Measurements from ENCODE around the gene VAV2.

Gene VAV2

GRCh38 chr9:133980864-133981588, 11.1 kb downstream of the VAV2 start:
- DNase-seq (ENCODE audit: low spot score): no peak

DNA sequence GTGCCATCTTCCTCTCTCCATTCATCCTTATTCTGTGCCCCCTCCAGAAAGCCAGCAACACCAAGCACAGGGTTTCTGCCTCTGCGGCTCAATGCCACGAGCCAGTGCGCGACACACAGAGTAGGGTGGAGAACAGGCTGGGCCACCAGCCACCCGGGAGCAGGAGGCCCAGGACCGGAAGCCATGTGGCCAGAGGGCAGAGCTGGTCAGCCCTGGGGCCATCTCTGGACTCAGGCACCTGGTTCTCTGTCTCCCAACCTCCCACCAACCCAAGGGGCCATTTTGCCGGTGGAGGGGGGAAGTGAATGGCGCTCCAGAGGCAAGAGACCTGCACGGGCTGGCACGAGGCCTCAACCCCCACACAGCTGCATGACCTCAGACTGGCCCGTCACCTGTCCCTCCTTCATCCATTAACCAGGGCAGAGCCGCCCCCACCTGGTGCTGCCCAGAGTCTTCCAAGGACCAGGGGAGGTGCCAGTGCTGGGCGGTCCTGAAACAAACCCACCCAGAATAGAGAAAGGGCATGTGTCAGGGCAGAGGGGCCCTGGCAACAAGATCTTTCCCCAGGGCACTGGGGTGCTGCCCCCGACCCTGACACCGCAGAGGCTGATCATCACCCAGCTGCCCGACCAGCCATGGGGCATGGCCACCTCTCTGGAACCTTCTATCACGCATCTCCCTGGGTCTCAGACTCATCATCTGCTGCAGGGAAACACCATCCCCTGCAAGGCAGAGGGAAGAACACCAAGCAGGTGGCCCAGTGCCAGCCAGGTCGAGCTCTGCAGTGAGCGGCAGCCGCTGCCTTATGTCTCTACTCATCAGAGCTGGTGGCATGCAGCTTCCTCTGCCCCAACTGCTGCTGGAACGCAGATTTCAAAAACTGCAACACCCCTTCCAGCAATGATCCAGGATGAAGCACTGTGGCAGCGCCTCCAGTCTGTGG, 11.9 kb downstream of the VAV2 start:
- no peak for DNase-seq (ENCODE audit: low spot score)

- peak; percentile 79 for DNase-seq (ENCODE audit: low spot score)
These were observed 12.7 kb downstream of the VAV2 start for GRCh38 chr9:133979273-133979920.

DNA sequence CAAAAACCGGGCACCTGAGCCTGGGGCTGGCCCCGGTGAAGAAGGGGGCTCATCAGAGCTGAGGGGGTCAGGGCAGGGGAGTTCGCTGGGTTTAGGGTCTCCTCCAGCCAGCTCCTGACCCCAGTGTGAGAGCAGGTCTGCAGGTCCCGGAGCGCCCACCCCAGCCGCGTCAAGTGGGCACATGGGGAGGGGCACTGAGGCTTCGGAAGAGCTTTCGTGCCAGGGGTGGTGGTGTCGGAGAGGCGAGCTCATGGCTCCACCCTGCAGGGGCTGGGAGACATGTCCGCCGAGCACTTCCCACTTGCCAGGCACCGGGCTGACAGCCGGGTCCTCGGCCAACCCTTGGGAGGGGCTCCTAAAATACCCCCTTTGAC, 13.2 kb downstream of the VAV2 start:
- DNase-seq (ENCODE audit: low spot score): no peak

DNA sequence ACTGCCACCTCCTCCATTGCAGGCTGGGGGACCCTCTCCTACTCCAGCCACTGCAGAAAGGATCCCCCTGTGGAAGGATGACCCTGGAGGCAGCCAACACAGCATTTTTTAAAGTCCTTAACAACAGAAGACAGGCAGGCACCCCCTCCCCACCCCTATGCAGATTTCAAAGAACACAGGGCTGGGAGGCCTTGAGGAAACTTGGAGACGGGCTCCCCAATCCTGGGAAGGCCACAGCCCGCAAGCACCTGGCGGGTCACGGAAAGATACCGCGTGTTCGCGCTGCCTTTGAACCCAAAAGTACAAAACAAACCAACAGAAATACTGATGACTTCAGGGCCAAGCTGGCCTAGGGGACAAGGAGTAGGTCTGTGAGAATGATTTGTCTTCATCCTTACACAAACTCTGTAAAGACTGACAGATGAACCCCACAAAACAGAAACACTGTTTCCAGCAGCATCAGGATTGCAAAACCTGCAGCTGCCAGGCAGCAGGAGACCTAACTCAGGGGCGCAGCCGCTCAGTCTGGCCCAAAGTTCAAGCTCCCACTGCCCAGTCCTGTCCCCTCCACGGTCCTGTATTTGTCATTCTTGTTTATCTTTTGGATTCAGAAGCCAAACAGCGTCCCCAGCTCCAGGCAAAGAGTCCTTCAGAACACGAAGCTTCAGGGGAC, 13.8 kb downstream of the VAV2 start:
- DNase-seq (ENCODE audit: low spot score): no peak

GRCh38 chr9:133977421-133978201, 14.5 kb downstream of the VAV2 start:
- DNase-seq (ENCODE audit: low spot score): no peak

DNA sequence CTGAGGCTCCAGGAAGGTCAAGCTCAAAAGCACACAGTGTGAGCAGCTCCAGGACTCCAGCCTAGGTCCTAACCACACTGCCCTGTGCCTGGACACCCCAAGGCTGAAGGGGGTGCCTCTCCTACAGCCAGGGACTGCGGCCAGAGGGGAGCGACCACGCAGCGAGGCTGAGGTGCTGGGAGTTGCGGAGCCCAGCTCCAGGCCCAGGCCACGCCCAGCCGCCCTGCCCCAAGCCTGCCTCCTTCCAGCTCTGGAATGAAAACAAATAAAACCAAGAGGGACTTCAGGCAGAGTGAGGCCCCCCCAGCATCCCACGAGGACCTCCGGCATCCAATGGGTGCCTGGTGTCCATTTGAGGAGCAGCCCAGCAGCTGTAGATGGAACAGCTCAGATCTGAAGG, 15.2 kb downstream of the VAV2 start:
- DNase-seq (ENCODE audit: low spot score): no peak

DNA sequence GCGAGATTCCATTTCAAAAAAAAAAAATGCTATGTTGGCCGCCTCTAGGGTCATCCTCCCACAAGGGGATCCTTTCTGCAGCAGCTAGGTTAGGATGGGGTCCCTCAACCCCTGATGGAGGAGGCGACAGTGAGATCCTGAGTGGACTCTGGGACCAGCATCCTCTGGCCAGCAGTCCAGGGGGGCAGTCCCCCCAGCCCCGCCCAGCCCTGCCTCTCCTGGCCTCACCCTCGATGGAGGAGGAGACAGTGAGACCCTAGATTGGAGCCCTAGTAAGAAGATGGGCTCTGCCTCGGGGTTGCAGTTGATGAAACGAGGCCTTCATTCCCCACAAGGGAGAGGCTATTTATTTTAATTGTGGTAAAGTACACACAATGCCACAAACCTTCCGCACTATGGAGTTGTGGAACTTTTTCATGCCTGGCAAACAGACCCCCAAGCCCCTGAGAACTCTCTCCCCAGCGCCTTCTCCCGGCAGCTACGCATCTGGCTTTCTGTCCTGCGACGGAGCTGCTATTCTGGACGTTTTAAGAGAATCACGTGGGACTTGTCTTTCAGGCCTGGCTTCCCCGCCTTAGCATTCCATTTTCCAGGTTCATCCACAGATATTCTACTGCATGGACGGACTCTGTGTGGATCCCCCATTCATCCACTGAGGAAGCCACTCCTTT, 15.8 kb downstream of the VAV2 start:
- DNase-seq (ENCODE audit: low spot score): no peak

DNA sequence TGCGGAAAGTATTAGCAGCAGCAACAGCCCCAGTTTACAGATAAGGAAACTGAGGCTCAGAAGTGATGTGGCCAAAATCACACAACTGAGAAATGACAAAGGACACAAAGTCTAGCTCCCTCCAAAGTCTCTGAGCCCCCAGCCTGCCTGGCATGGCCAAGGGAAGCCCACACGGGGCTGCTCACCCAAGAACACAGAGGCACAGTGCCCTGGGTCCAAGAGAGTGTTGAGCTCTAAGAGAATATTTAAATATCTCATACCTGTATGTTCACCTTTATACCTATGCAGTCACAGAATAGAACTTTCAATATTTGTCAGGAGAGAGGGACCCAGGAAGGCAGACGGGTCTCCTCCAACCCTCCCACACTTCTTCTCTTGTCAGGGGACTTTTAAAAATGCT, 16.6 kb downstream of the VAV2 start:
- no peak for DNase-seq (ENCODE audit: low spot score)

- DNase-seq (ENCODE audit: low spot score): no peak
These were observed 17.3 kb downstream of the VAV2 start for GRCh38 chr9:133974631-133975341.

DNA sequence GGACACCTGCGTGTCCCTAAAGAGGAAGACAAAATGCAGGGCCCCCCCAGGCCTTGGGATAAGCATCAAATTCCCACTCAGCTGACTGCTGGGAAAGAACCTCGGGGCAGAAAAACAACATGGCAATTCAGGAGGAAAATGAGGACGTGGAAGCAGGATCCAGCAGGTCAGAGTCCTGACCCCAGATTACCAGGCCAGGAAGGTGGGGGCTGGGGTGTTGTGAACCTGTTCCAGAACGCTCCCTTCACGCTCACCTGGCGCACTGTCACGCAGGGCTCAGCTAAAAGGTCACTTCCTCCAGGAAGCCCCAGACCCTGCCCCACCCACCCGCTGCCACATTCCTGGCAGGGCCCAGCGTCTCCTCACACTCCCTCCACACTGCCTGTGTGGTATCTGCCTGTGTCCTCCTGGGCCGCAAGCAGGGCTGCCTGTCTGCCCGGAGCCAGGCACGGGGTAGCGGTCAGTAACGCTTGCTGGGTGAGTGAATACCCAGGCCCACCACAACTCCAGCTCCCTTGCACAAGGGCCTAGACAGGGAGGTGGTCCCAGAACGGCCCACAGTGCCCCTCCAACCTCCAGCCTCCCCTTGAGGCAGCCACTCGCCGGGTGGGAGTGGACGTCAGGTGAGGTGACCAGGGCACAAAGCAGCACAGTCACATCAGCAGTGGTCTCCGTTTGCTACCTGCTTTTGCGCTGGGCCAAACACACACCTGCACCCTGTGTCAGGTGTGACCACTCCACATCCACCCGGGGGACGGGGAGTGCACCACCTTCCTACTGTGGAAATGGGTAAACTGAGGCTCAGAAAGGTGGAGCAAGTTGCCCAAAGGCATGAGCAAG, 18.1 kb downstream of the VAV2 start:
- DNase-seq (ENCODE audit: low spot score): no peak

DNA sequence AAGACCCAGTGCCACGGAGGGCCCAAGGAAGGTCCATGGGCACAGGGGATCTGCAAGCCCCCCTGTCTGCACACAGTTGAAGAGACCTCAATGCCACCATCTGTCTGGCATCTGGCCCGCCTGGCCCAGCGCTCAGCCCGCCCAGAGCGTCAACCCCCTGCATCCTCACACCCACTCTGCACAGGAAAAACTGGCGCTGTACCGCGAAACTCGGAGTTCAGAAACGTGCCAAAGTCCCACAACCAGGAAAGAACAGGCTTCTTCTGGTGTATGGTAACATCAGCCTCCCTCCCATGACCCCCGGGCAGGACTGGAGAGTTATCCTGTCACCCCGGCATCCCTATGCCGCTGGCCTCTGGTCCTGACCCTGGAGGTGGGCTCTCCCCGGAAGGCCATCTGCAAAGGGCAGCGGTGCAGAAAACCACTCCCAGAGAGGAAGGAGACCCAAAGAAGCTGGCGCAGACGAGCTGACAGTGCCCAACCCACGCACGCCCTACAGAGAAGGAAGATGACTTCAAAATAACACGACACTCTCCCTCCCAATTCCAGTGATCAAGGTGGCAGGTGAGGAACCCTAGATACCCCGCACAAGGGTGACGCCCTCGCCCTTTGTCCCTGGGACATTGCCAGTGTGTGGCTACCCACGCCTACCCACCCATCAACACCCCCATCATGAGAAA, 18.9 kb downstream of the VAV2 start:
- DNase-seq (ENCODE audit: low spot score): no peak

DNA sequence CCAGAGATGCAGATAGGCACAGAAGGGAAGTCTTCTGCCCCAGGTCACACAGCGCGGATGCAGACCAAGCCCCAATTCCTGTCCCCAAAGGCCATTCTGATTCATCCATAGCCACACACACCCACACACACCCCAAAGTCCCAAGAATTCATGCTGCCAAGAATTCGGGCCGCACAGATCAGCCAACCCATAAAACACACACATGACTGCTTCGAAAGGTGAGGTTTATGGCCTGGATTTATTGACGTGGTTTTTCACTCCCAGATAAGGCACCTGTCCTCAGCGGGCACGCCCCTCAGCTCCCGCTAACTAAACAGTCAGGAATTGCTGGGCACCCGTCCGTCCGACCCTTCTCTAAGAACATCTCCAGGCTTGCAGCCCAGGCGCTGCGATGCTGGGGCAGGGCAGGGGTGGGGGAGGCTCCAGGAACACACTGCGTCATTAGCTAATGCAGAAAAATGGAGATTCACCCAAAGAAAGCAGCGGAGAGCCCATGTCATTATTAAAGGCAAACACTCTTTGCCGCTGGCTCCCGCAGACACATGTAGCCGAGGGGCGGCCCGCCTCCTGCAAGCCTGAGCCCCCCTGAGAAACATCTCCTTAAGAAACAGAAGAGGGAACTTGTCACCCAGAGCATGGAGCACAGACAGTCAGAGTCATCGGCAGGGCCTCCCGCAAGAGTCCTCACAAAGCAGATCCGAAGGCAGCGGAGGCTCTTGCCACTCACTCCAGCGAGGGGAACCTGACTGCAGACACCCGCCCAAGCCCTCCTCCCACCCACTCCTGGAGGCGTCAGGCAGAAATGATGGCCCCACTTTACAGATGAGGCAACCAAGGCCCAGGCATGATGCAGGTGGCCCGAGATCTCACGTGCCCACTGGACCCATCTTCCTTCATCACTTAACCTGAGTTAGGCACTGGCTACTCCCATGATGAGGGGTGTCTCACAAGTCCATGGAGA, 19.9 kb downstream of the VAV2 start:
- DNase-seq (ENCODE audit: low spot score): no peak

DNA sequence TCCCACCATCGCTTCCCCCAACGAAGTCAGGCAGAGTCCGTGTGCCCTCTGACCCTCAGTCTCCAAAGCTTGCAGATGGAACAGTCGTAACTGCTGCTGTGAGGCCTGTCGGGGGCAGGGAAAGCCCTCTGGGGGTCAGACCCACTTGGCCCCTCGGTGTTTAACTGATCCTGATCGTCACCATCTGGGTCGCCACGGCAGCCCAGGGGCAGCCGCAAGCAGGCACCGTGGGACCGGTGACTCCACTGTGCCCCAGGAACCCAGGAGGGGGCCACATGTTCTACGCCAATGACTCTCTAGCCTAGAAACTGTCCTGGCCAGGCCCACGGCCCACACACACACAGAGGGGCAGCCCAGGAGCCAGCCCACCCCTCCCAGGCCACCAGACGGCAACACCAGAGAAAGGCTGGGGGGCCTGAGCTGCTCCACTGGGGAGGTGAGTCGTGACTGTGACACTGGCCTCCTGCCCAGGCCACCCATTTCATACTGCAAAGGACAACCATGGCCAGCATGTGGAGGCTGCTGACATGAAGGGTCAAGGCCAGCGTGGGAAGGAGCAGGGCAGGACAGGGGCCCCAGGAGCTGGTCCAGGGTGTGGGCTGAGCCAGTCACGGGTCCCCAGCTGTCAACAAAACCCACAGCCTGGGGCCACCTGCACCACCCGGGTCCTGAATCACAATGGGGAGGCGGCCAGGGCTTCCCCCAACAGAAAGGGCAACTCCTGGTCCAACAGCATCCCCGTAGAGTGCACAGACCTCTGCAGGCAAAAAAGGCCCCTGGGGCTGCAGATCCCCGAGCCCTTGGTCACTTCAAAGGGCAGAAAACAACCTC, 20.8 kb downstream of the VAV2 start:
- no peak for DNase-seq (ENCODE audit: low spot score)

GRCh38 chr9:133970581-133971058, 21.5 kb downstream of the VAV2 start:
- DNase-seq (ENCODE audit: low spot score): no peak

Measured in AG08396 (cell line).